Hepatocyte (in vitro differentiated cells): ENCODE data around the gene ACOXL.

Experiments used
- CTCF ChIP-seq: fragments of 200-600 bp; sonication (generic); IDR thresholded peaks from 2 replicates; pipeline ENCODE4 v1.5.1; 2016; ENCODE audit warnings: antibody characterized with exemption, mild to moderate bottlenecking; ENCODE audit not compliant: poor library complexity
- EZH2 ChIP-seq: fragments of 200-600 bp; sonication (generic); IDR thresholded peaks from 2 replicates; pipeline ENCODE4 v1.6.1; 2016; ENCODE audit warnings: antibody characterized with exemption, mild to moderate bottlenecking, borderline replicate concordance

GRCh38 chr2:110886826-110887573, 154.6 kb downstream of the ACOXL start:
- no peak for TF ChIP-seq CTCF
- no peak for TF ChIP-seq EZH2
